Thoracic aorta (tissue), 2 donors: ENCODE data around the gene RAB6B. TPM values are rescaled to one million over a fixed set of nuclear protein-coding genes. Genes with fewer than 3 reads are reported as not detected.

ENCODE experiments used
- ATAC-seq: fragments of 150-250 bp; one replicate; pipeline ENCODE4 v1.8.0; 2017; ENCODE audit warnings: low read depth; ENCODE audit not compliant: insufficient number of reproducible peaks, low FRiP score
- DNase-seq: peaks from one replicate; pipeline ENCODE4 v3.0.0-alpha.2; 2020; ENCODE audit warnings: low spot score
- H3K27ac ChIP-seq, 2 donors: fragments of 200-600 bp; sonication (generic); 1 replicate in 1 of 2; 2 replicates in 1 of 2; pipeline ENCODE4 v1.5.1; 2016; ENCODE audit warnings: mild to moderate bottlenecking in 2 of 2, moderate library complexity in 2 of 2
- H3K27me3 ChIP-seq: fragments of 200-600 bp; sonication (generic); replicated peaks from 2 replicates; pipeline ENCODE4 v1.6.0; 2016; ENCODE audit warnings: mild to moderate bottlenecking; ENCODE audit not compliant: insufficient read depth
- H3K36me3 ChIP-seq: fragments of 200-600 bp; sonication (generic); one replicate; pipeline ENCODE4 v1.5.1; 2016
- H3K4me1 ChIP-seq, 2 donors: fragments of 200-600 bp; sonication (generic); 1 replicate in 1 of 2; 2 replicates in 1 of 2; pipeline versions ENCODE4 v1.5.1 to v1.6.0; 2016; ENCODE audit warnings: low read depth in 2 of 2, mild to moderate bottlenecking in 1 of 2; ENCODE audit not compliant: control insufficient read depth in 1 of 2
- H3K4me3 ChIP-seq: fragments of 200-600 bp; sonication (generic); 2 replicates; pipeline ENCODE4 v1.5.1; 2016; ENCODE audit warnings: mild to moderate bottlenecking
- H3K9me3 ChIP-seq: fragments of 200-600 bp; sonication (generic); 2 replicates; pipeline ENCODE4 v1.5.1; 2016
- total RNA-seq, 2 donors: library from RNA; depleted of rRNA; stranded (reverse); fragments of >200 nt; gene quantifications; one replicate each; pipeline versions ENCODE4 v1.1.0 to v1.2.3, GENCODE V29; 2016
- TF ChIP-seq, protein P1 (sequence below): fragments of 200-600 bp; sonication (generic); IDR thresholded peaks from one replicate; pipeline ENCODE4 v1.5.1; 2019; ENCODE audit warnings: antibody characterized with exemption

RAB6B gene
- total RNA-seq, 2 donors from 2014 or later, result 0.27 to 4.0 TPM

DNA sequence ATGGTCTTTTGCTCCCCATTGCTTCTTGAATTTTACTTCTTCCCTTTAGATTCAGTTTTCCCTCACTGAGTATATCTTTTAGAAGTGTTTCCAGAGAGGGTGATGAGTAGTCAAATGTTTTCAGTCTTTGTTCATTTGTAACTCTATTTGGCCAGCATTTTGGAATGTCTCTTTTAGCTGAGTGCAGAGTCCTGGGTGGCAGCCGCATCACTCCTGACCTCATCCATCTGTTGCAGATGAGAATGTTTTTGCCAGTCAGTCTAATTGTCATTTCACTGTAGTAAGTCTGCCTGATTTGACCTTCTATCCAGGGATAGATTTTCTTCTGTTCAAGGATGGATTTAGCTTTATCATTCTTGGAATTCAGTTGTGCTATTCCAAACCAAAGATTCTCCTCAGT, 82.8 kb downstream of the RAB6B start:
- no peaks in the 10 kb centered on the region for H3K9me3 ChIP-seq
- no peak overlapping the region for H3K27ac ChIP-seq
- no peak overlapping the region for H3K4me3 ChIP-seq
- H3K36me3 ChIP-seq, result peaks cover 17% of the 10 kb centered on the region
- H3K27me3 ChIP-seq, result no peaks in the 10 kb centered on the region
- DNase-seq (no peak), ATAC-seq (no peak)
- TF ChIP-seq, protein P1, sequence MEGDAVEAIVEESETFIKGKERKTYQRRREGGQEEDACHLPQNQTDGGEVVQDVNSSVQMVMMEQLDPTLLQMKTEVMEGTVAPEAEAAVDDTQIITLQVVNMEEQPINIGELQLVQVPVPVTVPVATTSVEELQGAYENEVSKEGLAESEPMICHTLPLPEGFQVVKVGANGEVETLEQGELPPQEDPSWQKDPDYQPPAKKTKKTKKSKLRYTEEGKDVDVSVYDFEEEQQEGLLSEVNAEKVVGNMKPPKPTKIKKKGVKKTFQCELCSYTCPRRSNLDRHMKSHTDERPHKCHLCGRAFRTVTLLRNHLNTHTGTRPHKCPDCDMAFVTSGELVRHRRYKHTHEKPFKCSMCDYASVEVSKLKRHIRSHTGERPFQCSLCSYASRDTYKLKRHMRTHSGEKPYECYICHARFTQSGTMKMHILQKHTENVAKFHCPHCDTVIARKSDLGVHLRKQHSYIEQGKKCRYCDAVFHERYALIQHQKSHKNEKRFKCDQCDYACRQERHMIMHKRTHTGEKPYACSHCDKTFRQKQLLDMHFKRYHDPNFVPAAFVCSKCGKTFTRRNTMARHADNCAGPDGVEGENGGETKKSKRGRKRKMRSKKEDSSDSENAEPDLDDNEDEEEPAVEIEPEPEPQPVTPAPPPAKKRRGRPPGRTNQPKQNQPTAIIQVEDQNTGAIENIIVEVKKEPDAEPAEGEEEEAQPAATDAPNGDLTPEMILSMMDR, result no peak
- H3K4me1 ChIP-seq, result no peaks in the 10 kb centered on the region

DNA sequence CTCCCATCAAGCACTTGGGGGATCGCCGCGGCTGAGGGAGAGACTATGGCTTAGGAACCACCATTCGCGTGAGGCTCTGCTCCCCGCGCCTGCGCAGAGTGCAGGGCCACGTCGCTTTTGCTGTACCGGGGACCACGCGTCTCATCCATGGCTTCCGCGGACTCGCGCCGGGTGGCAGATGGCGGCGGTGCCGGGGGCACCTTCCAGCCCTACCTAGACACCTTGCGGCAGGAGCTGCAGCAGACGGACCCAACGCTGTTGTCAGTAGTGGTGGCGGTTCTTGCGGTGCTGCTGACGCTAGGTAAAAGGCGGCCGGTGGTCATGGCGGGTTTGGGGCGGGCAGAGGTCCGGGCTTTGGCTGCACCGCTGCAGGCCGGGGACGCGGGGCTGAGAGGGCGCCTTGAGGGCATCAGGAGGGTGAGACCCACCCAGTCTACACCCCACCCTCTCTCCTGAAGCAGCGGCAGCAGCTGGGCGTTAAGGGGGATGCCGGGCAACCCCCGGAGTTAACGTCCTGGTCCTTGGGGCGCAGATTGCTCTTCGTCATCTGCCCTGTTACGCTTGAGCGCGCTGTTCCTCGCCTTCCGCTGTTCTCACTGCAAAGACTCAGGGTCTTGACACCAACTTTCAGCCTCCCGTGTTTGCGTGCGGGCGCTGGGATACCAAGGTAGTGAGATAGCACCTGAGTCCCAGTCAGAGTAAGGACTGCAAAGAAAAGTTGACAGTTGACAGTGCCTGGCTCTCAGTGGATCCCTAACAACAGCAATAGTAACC, 89.8 kb downstream of the RAB6B start, which contains the start of gene SRPRB:
TSS of gene SRPRB (plus strand) at position 114 of the 774 bp plus-strand sequence. CDS start at position 148, 34 bp downstream.
- Histone ChIP-seq H3K4me3 (peak within 1 kb of the TSS; percentile 78), H3K36me3 (peaks cover 2% of the 10 kb centered on the region), H3K4me1 (peaks cover 5% of the 10 kb centered on the region in 2 donors), H3K27ac (peak within 1 kb of the TSS in 1 of 2 donors; percentile 5), H3K27me3 (no peaks in the 10 kb centered on the region), H3K9me3 (no peaks in the 10 kb centered on the region)
- ATAC-seq (peak; percentile 92), DNase-seq (peak; percentile 87)
- TF ChIP-seq, protein P1, result no peak

DNA sequence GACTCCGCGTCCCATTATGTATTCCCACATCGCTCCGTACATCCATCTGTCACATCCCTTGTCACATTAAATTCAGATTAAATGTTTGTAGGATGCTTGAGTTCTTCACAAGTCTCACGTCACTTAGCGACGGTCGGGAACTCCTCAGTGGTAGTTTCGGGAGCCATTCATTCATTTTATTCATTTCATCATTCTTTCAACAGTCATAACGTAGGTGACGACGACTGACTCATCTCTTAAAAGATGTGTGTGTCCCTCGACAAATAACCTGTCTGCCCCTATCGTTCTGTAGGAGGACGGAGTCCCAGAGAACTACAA, 90.3 kb downstream of the RAB6B start:
- H3K4me3 ChIP-seq, result peak overlapping the region; percentile 78
- H3K27ac ChIP-seq, result no peak overlapping the region
- no peaks in the 10 kb centered on the region for H3K9me3 ChIP-seq
- TF ChIP-seq, protein P1, result no peak
- no peaks in the 10 kb centered on the region for H3K27me3 ChIP-seq
- DNase-seq (no peak), ATAC-seq (no peak)
- H3K36me3 ChIP-seq, result no peaks in the 10 kb centered on the region
- peaks cover 5% of the 10 kb centered on the region in 2 donors for H3K4me1 ChIP-seq

DNA sequence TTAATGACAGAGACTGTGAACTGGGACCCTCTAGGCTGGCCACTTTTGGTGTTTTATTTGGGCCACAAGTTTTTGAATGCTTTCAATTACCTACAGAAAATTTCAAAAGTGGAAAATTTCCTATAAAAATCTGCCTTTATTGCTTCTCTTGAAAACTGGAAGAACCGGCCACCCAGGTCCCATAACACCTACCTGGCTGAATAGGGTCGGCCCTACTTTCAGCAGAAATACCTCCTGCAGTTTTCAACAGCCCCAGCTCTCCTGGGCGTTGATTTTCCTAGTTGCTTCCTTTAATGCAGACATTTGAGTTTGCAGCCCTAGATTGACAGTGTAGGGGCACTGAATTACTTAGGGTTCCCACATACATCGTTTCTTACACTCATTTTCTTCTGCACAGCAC, 90.8 kb downstream of the RAB6B start:
- no peak for DNase-seq
- H3K27me3 ChIP-seq, result no peaks in the 10 kb centered on the region
- H3K9me3 ChIP-seq, result no peaks in the 10 kb centered on the region
- no peak for ATAC-seq
- no peaks in the 10 kb centered on the region for H3K36me3 ChIP-seq
- TF ChIP-seq, protein P1, result no peak
- H3K4me3 ChIP-seq, result peak overlapping the region; percentile 78
- H3K4me1 ChIP-seq, result peaks cover 5% of the 10 kb centered on the region in 2 donors
- no peak overlapping the region for H3K27ac ChIP-seq

DNA sequence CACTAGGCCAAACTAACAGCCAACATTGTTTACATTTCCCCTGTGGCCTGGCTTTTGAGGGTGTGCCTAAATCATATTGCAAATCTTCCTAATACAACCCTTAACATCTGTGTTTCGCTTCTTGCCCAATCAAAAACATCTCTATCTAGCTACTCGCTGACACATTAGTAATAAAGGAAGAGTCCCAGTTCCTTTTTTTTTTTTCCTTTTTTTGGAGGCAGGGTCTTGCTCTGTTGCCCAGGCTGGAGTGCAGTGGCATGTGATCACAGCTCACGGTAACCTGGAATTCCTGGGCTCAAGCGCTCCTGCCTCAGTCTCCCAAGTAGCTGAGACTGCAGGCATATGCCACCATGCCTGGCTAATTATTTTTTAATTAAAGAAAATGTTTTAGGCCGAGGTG, 92.2 kb downstream of the RAB6B start:
- peaks cover 5% of the 10 kb centered on the region in 2 donors for H3K4me1 ChIP-seq
- TF ChIP-seq, protein P1, result no peak
- DNase-seq, result no peak
- no peak for ATAC-seq
- no peaks in the 10 kb centered on the region for H3K36me3 ChIP-seq
- H3K27me3 ChIP-seq, result no peaks in the 10 kb centered on the region
- H3K4me3 ChIP-seq, result no peak overlapping the region
- no peak overlapping the region for H3K27ac ChIP-seq
- no peaks in the 10 kb centered on the region for H3K9me3 ChIP-seq
